Hepatocyte (in vitro differentiated cells): ENCODE data around the gene GGA2. TPM values are rescaled to one million over a fixed set of nuclear protein-coding genes. Genes with fewer than 3 reads are reported as not detected.
A peak's percentile ranks its signal among the peaks of the same experiment; 100 is the strongest.

Experiments used
- DNase-seq: peaks from one replicate; pipeline ENCODE4 v3.0.0-alpha.2; 2016; ENCODE audit warnings: low spot score
- H2AFZ ChIP-seq: fragments of 200-600 bp; sonication (generic); 2 replicates; pipeline ENCODE4 v1.6.0; 2016; ENCODE audit warnings: antibody characterized with exemption, mild to moderate bottlenecking
- H3K27ac ChIP-seq: fragments of 200-600 bp; sonication (generic); 2 replicates; pipeline ENCODE4 v1.5.1; 2016; ENCODE audit warnings: mild to moderate bottlenecking
- H3K27me3 ChIP-seq: fragments of 200-600 bp; sonication (generic); 2 replicates; pipeline ENCODE4 v1.6.1; 2016
- H3K36me3 ChIP-seq: fragments of 200-600 bp; sonication (generic); replicated peaks from 2 replicates; pipeline ENCODE4 v1.5.1; 2016; ENCODE audit warnings: low read depth; ENCODE audit not compliant: insufficient read depth
- H3K4me1 ChIP-seq: fragments of 200-600 bp; sonication (generic); 2 replicates; pipeline ENCODE4 v1.5.1; 2016; ENCODE audit warnings: mild to moderate bottlenecking, moderate library complexity; ENCODE audit not compliant: insufficient read depth
- H3K4me2 ChIP-seq: fragments of 200-600 bp; sonication (generic); 2 replicates; pipeline ENCODE4 v1.6.0; 2016
- H3K4me3 ChIP-seq: fragments of 200-600 bp; sonication (generic); 2 replicates; pipeline ENCODE4 v1.5.1; 2016; ENCODE audit warnings: mild to moderate bottlenecking
- H3K79me2 ChIP-seq: fragments of 200-600 bp; sonication (generic); 2 replicates; pipeline ENCODE4 v1.6.0; 2017; ENCODE audit warnings: mild to moderate bottlenecking
- H3K9me2 ChIP-seq: fragments of 200-600 bp; sonication (generic); replicated peaks from 2 replicates; pipeline ENCODE4 v1.6.0; 2017; ENCODE audit warnings: mild to moderate bottlenecking; ENCODE audit not compliant: insufficient read depth
- H3K9me3 ChIP-seq: fragments of 200-600 bp; sonication (generic); 2 replicates; pipeline ENCODE4 v1.5.1; 2016; ENCODE audit warnings: low read depth, mild to moderate bottlenecking
- H4K20me1 ChIP-seq: fragments of 200-600 bp; sonication (generic); 2 replicates; pipeline ENCODE4 v1.6.0; 2016; ENCODE audit warnings: mild to moderate bottlenecking; ENCODE audit not compliant: insufficient read depth, poor library complexity, severe bottlenecking
- CTCF ChIP-seq: fragments of 200-600 bp; sonication (generic); IDR thresholded peaks from 2 replicates; pipeline ENCODE4 v1.5.1; 2016; ENCODE audit warnings: antibody characterized with exemption, mild to moderate bottlenecking; ENCODE audit not compliant: poor library complexity
- EZH2 ChIP-seq: fragments of 200-600 bp; sonication (generic); IDR thresholded peaks from 2 replicates; pipeline ENCODE4 v1.6.1; 2016; ENCODE audit warnings: antibody characterized with exemption, mild to moderate bottlenecking, borderline replicate concordance
- EZH2phosphoT487 ChIP-seq: fragments of 200-600 bp; sonication (generic); IDR thresholded peaks from one replicate; pipeline ENCODE4 v1.6.1; 2018; ENCODE audit warnings: antibody characterized with exemption, mild to moderate bottlenecking, low read depth, moderate library complexity; ENCODE audit not compliant: unreplicated experiment, severe bottlenecking
- WGBS: methylation state at CpG from one replicate; pipeline ENCODE4 v1.1.6; 2016; ENCODE audit warnings: low lambda C conversion rate; ENCODE audit errors: missing lambda C conversion rate; 5-methylcytosine and 5-hydroxymethylcytosine counted together
- polyA plus RNA-seq: library from polyadenylated mRNA; unstranded; fragments of >200 nt; fragmentation: Nextera tagmentation; extraction: Ambion mirVana; gene quantifications from 2 replicates; pipeline ENCODE4 v1.2.1, GENCODE V29; 2016
- total RNA-seq: library from RNA; depleted of rRNA; stranded (reverse); fragments of >200 nt; gene quantifications from 2 replicates; pipeline ENCODE4 v1.2.3, GENCODE V29; 2014

The GGA2 gene
- total and polyA plus RNA-seq, 2 experiments from 2014 or later, result 42.4 to 73.1 TPM

GRCh38 chr16:23505671-23506605, 4.4 kb downstream of the GGA2 start:
- Histone ChIP-seq H4K20me1 (peaks cover 70% of the 10 kb centered on the region), H3K4me2 (peak overlapping the region; percentile 17), H3K27me3 (no peaks in the 10 kb centered on the region), H3K4me3 (no peak overlapping the region), H3K79me2 (peaks cover 89% of the 10 kb centered on the region), H3K9me2 (no peaks in the 10 kb centered on the region), H2AFZ (no peak overlapping the region), H3K36me3 (no peaks in the 10 kb centered on the region), H3K4me1 (peaks cover 4% of the 10 kb centered on the region), H3K27ac (no peak overlapping the region), H3K9me3 (no peaks in the 10 kb centered on the region)
- no peak for DNase-seq
- WGBS, result 85% methylated on average over 7 of the region's 7 CpGs
- TF ChIP-seq CTCF, result no peak

GRCh38 chr16:23505180-23505665, 5.1 kb downstream of the GGA2 start:
- H3K9me2 ChIP-seq, result no peaks in the 10 kb centered on the region
- no peaks in the 10 kb centered on the region for H3K27me3 ChIP-seq
- H3K4me2 ChIP-seq, result peak overlapping the region; percentile 62
- no peaks in the 10 kb centered on the region for H3K36me3 ChIP-seq
- H3K27ac ChIP-seq, result peak overlapping the region; percentile 74
- WGBS, result 91% methylated on average over 9 of the region's 9 CpGs
- H3K4me1 ChIP-seq, result peaks cover 4% of the 10 kb centered on the region
- no peak overlapping the region for H2AFZ ChIP-seq
- no peak for DNase-seq
- TF ChIP-seq EZH2phosphoT487 (no peak), EZH2 (no peak), CTCF (no peak)
- H3K4me3 ChIP-seq, result no peak overlapping the region
- no peaks in the 10 kb centered on the region for H3K9me3 ChIP-seq
- peaks cover 96% of the 10 kb centered on the region for H3K79me2 ChIP-seq
- peaks cover 73% of the 10 kb centered on the region for H4K20me1 ChIP-seq

GRCh38 chr16:23504453-23505179, 5.7 kb downstream of the GGA2 start:
- H4K20me1 ChIP-seq, result peaks cover 72% of the 10 kb centered on the region
- peak; percentile 67 for DNase-seq
- 63% methylated on average over 13 of the region's 13 CpGs for WGBS
- no peaks in the 10 kb centered on the region for H3K36me3 ChIP-seq
- no peak overlapping the region for H2AFZ ChIP-seq
- H3K4me3 ChIP-seq, result no peak overlapping the region
- H3K79me2 ChIP-seq, result peaks cover 97% of the 10 kb centered on the region
- no peaks in the 10 kb centered on the region for H3K27me3 ChIP-seq
- peak overlapping the region; percentile 62 for H3K4me2 ChIP-seq
- TF ChIP-seq EZH2 (no peak), CTCF (no peak), EZH2phosphoT487 (no peak)
- H3K4me1 ChIP-seq, result peaks cover 4% of the 10 kb centered on the region
- no peaks in the 10 kb centered on the region for H3K9me2 ChIP-seq
- no peaks in the 10 kb centered on the region for H3K9me3 ChIP-seq
- H3K27ac ChIP-seq, result peak overlapping the region; percentile 75
